A204.1 (cell line): ENCODE data around the gene IL4R.
"Not testable (repeated sequence)": the region's sequence is repeated elsewhere in the genome, so short reads cannot be mapped to it uniquely, and the experiment has no call there.

Experiments
- FAIRE-seq: peaks from 2 replicates; lab custom pipeline; 2012; peaks lifted over from hg19 to GRCh38; lab: Jason Lieb, UNC

The IL4R gene

DNA sequence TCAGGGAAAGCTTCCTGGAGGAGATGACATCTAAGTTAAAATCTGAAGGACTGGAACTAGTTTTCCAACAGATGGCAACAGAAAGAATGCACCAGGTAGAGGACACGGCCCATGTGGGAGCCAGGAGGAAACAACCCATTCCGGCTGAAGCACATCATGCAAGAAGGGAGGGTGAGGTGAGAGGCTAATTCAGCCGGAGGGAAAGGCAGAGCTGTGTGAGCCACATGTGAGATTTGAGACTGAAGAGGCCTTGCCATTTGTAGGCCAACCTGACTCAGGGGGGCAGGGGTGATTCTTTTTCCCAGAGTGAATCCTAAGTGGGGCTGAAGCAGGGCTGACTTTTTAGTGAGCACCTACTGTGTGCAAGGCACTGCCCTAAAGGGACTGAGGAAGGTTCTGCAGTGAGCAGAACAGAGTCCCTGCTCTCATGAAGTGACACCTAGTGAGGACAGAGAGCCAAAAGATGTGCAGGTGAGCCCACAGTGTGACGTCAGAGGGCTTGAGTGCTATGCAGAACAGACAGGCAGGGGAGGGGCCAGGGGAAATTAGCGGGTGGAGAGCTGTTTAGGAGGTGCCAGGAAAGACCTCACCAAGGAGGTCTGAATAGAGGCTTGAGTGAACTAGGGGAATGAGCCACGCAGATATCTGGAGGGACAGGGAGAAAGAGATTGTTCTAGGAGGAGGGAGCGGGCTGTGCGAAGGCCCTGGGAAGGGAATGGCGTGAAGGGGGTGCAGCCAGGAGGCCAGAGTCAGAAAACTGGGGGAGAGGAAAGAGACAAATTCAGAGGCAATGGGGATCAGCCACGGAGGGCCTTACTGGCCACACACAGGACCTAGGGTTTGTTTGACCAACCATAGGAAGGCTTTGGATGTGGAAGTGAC, 68.4 kb downstream of the IL4R start:
- FAIRE-seq: no peak

DNA sequence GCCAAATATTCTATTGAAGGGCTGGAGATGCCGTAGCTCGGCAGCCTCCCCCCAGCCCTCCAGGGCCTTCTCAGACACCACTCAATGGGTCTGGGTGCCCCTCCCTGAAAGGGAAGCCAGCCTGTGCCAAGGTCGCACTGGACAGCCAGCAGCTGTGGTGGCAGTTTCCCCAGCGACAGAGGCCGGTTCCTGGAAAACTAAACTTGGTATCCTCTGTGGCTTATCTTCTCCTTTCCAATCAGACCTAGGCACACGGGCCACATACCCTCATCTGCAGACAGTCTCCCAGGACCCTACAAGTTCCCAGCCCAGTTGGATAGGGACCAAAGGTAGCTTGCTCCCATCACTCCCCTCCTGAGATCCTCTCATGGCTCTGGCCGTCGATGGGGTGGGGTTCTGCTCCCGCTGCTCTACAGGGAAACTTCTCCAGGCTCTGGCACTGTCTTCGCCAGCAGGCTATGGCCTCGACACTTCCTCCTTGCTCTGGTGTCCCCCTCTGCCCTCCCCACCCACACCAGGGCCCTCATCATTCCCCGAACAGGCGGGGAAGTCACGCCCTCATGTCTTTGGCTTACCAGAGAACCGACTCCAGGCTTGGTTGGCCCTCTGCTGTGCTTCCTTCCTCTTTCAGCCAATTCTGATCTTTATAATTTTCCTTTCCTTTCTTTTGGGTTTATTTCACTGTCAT, 69.9 kb downstream of the IL4R start:
- FAIRE-seq: no peak

DNA sequence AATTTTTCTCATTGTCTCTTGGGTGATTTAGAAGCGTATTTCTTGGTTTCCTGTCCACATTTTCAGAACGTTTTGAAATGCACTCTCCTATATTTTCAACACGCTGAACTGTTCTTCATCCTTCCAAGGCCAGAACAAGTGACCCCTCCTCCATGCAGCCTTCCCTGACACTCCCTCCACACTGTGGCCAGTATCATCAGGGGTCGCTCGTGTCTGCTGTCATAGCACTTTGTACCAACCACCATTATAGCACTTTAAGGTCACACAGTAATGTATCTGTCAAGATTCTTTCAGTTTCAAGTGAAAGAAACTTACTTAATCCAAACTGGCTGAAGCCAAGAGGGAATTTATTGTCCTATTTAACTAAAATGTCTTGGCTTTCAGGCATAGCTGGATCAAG, 70.7 kb downstream of the IL4R start:
- FAIRE-seq: no peak

DNA sequence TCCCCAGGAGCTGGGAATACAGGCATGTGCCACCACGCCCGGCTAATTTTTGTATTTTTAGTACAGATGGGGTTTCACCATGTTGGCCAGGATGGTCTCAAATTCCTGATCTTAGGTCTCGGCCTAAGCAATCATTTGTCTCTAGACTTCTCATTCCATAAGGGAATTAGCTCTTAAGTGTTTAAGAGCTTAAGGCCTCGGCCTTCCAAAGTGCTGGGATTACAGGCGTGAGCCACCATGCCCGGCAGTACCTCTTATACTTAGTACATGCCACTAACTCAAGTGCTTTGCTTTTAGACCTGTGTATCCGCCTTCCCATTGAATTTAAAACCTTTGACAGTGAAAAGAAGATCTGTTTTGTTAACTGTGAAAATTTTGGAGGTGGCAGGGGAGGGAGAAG, 71.6 kb downstream of the IL4R start:
- no peak for FAIRE-seq

DNA sequence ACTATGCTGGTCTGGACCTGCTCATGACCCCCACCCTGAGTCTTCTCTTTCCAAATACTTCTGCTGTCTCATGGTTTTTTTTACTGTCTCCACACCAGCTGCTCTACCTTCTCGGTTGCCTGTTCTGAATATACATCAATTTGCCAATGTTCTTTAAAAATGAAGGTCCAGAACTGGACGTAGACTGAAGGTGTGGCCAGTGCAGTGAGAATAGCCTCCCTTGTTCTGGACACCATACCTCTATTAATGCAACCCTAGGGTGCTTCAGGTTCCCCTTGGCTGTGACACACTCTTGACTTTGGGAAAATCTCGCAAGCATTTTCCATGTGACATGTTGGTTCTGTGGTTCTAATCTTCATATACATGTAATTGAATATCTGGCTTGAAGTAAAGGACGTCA, 72.9 kb downstream of the IL4R start:
- FAIRE-seq: no peak

DNA sequence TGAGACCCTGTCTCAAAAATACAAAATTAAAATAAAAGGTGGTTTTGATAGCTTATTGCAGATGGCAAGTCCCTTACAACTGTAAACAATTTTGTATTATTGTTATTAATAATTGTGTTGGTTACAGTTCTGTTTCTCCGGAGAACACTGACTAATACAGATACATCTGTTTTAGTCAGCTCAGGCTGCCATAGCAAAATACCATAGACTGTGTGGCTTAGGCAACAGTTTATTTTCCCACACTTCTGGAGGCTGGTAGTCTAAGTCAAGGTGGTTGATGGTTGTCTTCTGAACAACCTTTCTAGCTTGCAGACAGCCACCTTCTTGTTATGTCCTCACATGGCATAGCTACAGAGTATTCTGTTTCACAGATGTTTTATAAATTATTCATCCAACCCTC, 74.0 kb downstream of the IL4R start:
- no peak for FAIRE-seq

DNA sequence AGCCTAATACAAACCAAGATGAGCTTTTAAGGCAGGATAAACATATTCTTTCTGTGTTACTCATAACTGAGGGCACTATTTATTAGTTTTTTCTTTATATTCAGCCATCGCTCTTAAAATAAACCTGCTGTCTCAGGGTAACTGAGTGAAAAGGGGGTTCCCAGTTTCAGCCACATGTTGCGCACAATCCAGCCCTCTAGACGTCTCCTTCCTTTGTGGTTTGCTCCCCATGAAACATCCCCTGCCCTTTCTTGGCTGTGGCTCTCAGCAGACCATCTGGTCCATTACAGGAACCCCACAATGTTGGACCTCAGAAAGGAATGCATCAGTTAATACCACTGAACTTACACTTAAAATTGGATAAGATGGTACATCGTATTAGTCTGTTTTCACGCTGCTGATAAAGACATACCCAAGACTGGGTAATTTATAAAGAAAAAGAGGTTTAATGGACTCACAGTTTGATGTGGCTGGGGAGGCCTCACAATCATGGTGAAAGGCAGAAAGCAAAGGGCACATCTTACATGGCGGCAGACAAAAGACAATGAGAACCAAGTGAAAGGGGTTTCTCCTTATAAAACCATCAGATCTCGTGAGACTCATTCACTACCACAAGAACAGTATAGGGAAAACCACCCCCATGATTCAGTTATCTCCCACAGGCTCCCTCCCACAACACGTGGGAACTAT, 75.6 kb downstream of the IL4R start:
- no peak for FAIRE-seq

DNA sequence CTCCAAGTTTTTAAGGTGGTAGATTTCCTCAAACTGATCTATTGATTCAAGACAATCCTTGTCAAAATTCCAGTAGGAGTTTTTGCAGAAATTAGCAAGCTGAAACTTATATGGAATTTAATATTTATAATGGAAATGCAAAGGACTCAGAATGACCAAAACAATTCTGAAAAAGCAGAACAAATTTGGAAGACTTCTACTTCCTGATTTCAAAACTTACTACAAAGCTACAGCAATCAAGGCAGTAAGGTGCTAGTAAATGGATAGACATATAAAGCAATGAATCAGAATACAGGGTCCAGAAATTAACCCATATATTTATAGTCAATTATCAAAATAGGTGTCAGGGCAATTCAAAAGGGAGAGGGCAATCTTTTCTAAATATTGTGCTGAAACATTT, 76.4 kb downstream of the IL4R start:
- no peak for FAIRE-seq

DNA sequence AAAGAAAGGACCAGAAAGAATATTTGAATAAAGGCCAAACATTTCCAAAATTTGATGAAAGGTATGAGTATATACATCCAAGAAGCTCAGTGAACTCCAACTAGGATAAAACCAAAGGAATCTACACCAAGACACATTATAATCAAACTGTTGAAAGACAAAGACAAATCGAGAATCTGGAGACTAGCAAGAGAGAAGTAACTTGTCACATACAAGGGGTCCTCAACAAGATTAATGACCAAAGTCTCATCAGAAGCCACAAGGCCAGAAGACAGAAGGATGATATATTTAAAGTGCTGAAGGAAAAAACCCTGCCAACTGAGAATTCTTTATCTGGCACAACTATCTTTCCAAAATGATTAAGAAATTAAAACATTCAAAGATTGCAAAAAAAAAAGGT, 78.9 kb downstream of the IL4R start:
- no peak for FAIRE-seq

DNA sequence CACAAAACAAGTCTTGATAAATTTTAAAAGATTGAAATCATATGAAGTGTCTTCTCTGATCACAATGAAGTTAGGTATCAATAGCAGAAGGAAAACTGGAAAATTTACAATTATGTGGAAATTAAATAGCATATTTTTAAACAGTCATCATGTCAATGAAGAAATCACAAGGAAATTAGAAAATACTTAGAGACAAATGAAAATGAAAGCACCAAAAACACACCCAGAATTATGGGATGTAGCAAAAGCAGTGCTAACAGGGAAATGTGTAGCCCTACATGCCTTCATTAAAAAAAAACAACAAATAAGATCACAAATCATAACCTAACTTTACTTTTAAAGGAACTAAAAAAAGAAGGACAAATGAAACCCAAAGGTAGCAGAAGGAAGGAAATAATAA, 80.7 kb downstream of the IL4R start:
- no peak for FAIRE-seq

DNA sequence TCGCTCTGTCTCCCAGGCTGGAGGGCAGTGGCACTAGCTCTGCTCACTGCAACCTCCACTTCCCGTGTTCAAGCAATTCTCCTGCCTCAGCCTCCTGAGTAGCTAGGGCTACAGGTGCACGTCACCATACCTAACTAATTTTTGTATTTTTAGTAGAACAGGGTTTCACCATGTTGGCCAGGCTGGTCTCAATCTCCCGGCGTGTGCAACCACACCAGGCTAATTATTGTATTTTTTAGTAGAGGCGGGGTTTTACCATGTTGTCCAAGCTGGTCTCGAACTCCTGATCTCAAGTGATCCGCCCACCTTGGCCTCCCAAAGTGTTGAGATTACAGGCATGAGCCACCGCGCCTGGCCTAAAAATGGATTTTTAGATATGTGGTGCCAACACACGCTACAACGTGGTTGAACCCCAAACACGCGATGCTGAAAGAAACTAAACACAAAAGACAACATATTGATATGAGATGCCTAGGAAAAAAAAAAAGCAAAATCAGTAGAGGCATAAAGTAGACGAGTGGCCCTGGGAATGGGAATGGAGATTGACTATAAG, 84.6 kb downstream of the IL4R start:
- FAIRE-seq: not testable (repeated sequence)

DNA sequence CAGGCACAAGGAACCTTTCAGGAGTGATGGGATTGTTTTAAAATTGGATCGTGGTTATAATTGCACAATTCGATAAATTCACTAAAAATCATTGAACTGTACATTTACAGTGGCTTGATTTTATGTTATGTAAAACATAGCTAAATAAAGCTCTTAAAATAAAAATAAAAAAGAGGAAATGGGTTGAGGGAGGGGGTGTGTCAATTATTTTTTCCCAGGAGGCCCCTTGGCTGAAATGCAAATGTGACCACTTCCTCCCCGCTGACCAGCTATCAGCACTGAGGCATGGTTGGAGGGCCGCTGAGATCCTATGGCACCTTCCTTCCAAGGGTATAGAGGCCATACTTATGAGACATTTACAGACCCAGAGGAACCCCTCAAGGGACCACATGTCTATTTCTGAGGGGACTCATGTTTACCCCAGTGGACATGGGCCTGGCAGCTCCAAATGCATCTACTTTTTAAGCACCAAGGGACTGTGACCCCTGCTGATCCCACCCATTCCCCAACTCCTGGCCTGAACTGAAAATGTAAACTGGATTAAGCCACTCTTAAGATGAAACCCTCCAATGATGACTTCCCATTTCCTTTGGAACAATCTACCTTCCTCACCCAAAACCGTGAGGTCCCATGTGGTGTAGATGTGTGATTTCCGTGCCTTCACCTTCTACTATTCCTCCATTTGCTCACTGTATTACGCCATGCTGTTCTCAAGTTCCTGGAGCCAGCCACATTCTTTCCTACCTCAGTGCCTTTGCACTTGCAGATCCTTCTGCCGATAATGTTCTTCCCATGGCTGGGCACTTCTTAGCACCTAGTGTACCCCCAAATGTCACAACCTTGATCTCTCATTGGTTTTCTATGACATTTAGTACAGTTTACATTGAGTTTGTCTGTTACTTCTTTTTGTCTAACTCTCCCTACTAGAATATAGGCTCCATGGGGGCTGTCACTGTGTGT, 85.4 kb downstream of the IL4R start:
- no peak for FAIRE-seq

DNA sequence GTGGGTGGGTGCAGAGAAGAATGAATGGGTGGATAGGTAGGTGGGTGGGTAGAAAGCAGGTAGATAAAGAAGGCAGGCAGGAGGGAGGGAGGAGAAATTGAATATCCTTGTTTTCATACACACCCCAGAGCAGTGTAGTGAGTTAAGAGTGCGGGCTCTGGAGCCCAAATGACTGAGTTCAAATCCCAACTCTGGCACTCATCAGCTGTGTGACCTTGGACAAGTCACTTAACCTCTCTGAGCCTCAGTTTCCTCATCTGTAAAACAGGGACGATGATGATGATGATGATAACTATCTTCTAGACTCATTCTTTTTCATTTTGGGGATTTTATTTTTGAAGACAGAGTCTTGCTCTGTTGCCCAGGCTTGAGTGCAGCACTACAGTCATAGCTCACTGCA, 86.2 kb downstream of the IL4R start:
- no peak for FAIRE-seq

DNA sequence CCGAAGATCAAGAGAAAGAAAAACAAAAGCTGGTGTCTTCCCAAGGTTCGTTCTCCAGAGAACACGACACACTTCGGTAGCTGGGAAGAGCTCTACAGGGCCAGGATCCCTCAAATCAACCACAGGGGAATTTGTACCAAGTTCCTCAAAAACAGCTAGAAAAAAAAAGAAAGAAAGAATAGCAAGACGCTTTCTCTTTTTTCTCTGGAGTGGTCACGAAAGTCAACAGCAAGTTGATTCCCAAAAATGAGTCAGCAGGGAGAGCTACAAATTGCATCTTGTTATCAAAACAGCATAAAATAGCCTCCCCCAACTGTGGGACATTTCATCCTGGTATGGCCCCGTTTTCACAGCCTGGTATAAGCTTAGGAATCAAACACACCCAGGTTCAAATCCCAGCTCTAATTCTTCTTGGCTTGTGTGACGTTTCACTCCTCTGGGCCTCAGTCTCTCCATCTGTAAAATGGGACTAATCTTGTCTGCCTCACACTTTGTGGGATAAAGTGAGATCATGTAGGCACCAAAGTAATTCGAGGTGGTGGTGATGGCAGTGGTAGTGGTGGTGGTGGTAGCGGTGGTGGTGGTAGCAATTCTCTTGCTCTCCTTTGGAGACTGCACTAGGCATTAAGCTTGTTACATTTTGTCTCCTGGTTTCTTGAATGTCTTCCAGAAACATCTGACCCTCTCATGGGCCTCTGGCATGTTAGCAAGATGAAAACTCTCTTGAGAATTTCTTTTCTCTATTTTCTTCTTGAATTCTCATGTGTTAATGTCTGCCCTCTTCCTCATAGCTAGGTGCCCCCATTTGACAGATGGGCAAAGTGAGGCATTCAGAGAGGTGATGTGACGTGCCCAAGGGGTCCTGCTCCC, 87.2 kb downstream of the IL4R start:
- FAIRE-seq: no peak

DNA sequence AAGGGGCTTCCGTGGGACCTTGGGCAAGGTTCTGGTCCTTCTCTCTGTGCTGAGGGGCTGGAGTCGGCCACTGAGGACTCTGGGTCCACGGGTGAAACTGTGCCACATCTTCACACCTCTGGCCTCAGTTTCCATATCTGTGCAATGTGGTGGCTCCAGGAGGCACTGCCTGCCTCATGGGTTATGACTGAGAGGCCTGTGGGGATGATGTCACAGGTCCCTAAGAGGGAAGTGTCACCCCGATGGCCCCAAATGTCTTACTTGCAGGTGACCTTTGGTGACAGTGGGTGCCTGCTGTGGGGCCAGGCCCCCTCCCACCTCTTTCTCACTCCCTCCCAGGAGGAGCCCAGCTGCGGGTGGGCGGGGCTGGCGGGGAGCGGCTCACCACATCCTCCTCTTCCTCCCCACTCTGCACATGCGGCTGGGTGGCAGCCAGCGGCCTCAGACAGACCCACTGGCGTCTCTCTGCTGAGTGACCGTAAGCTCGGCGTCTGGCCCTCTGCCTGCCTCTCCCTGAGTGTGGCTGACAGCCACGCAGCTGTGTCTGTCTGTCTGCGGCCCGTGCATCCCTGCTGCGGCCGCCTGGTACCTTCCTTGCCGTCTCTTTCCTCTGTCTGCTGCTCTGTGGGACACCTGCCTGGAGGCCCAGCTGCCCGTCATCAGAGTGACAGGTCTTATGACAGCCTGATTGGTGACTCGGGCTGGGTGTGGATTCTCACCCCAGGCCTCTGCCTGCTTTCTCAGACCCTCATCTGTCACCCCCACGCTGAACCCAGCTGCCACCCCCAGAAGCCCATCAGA, 88.2 kb downstream of the IL4R start, which contains the start of gene IL21R:
TSS of gene IL21R (plus strand) at position 407 of the 801 bp plus-strand sequence. CDS start 27,898 bp downstream, outside the sequence.
- no peak for FAIRE-seq

DNA sequence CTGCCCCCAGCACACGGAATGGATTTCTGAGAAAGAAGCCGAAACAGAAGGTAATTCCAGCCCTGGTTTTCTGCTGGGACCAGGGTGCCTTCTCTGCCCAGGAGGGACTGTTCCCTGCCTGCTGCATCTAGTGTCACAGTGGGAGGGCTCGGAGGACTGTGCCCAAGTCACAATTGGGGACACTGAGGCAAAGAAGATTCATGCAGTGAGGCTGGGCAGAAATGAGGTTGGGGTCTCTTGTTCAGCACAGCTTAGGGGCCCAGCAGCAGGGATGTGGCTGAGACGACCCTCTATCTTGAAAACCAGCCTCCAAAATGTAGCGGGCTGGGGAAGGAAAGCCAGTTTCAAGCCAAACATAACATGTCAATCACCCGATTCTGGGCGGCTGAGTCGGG, 88.8 kb downstream of the IL4R start:
- no peak for FAIRE-seq

DNA sequence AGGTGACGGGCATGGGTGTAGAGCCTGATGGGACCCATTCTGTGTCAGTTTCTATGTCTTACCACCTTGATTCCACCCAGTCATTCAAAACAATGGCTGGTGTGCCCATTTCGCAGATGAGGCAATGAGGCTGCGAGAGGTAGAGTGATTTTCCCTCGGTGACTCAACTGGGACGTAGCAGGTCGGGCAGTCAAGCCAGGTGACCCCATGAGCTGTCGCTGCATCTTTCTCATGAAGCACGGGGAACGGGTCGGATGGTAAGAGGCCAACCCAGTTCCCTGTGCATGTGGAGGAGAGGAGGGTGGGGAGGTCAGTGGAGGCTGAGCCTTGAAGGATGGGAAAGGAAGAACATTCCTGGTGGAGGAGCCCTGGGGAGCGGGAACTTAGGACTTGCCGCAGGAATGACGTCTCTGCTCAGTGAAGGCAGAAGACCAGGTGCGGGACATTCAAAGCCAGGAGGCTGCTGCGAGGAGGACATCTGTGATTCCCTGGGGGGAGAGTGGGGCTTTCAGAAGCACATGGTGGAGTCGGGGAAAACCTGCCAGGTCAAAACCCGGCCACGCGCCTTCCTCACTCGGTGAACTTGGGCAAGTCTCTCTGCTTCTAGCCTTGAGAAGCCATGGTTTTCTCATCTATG, 89.3 kb downstream of the IL4R start:
- FAIRE-seq: no peak

DNA sequence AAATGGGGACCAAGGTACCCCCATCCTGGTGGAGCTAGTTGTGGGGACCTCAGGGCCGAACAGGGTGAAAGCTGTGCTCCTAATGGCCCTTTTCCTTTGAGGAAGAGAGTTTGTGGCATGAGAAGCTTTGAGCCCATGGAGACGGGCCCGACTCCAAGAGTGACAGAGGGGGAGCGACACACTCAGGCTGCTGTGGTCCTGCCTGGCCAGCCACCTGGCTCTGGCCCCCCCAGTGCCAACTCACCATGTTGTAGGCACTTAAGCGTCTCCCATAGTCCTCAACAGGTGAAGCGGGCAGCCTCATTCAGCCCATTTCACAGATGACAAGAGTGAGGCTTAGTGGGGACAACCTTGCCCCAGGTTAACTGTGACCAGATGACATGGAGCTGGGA, 89.8 kb downstream of the IL4R start:
- FAIRE-seq: no peak

DNA sequence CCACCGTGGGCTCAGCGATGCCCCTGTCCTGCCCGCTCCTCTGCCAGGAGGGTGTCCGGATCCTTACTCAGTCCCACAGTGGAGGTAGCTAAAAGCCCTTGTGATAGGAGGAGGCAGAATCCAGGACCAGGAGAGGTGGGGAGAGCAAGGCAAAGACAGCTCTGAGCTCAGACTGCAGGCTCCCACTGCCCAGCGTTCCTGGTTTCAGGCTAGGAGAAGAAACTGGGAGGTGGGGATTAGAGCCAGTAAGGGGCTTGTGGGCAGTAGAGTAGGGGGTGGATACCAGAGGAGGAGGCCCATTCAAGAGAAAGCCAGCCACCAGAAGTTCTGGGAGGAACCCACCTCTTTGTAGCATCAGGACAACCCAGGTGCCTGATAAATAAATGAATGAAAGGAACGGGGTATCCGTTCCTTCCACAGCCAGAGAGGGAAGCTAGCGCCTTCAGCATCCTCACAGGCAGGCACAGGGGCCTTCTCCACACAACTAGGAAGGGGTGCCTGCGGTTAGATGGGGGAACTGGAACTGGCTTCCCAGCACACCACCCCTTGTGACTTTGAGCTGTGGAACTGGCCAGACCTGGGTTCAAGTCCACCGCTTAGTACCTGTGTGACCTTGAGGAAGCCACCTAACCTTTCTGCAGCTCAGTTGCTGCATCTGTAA, 90.5 kb downstream of the IL4R start:
- FAIRE-seq: no peak
